ENCODE results near the gene RBBP5.
"Not testable (repeated sequence)": the region's sequence is repeated elsewhere in the genome, so short reads cannot be mapped to it uniquely, and the experiment has no call there.

GRCh38 chr1:205155665-205156377 lies 34.0 kb upstream of the RBBP5 start:
- TF ChIP-seq CTCF, POLR2A (IDR thresholded peaks at IDR 0.05): not testable (repeated sequence)
